NCI-H446 treated with DMSO at 0.1 percent for 48 hours (cell line): ENCODE measurements around the gene WDR36.

ENCODE experiments used
- DNase-seq: peaks from one replicate; lab custom pipeline; 2025; lab: John Stamatoyannopoulos, UW

WDR36 gene

GRCh38 chr5:111092062-111092853, at the start of gene WDR36:
TSS of gene WDR36 (plus strand) at chr5:111092348. CDS start at chr5:111092457, 109 bp downstream.
- DNase-seq, result peak; percentile 88

GRCh38 chr5:111043712-111044506, 48.2 kb upstream of the WDR36 start:
- DNase-seq, result no peak

- DNase-seq, result no peak
Observed at GRCh38 chr5:111058064-111058463, 34.1 kb upstream of the WDR36 start.

GRCh38 chr5:111060169-111060568, 32.0 kb upstream of the WDR36 start:
- no peak for DNase-seq

GRCh38 chr5:111061618-111062017, 30.5 kb upstream of the WDR36 start:
- DNase-seq, result no peak

GRCh38 chr5:111063709-111064322, 28.3 kb upstream of the WDR36 start:
- DNase-seq, result no peak

- no peak for DNase-seq
Observed at GRCh38 chr5:111066261-111066938, 25.7 kb upstream of the WDR36 start.

GRCh38 chr5:111068213-111068612, 23.9 kb upstream of the WDR36 start:
- DNase-seq, result no peak

GRCh38 chr5:111069839-111070238, 22.3 kb upstream of the WDR36 start:
- no peak for DNase-seq

- DNase-seq, result no peak
Observed at GRCh38 chr5:111070272-111071134, 21.6 kb upstream of the WDR36 start.

- DNase-seq, result no peak
Observed at GRCh38 chr5:111071413-111071812, 20.7 kb upstream of the WDR36 start, which contains the start of gene TSLP. TSS of gene TSLP (plus strand) at chr5:111071713. CDS start at chr5:111071891, 178 bp downstream.

GRCh38 chr5:111072949-111073682, 19.0 kb upstream of the WDR36 start:
- peak; percentile 30 for DNase-seq

GRCh38 chr5:111074244-111074643, 17.9 kb upstream of the WDR36 start:
- no peak for DNase-seq

- DNase-seq, result no peak
Observed at GRCh38 chr5:111075520-111075919, 16.6 kb upstream of the WDR36 start.

GRCh38 chr5:111076091-111076490, 16.1 kb upstream of the WDR36 start:
- DNase-seq, result no peak

- no peak for DNase-seq
Observed at GRCh38 chr5:111077678-111078077, 14.5 kb upstream of the WDR36 start.

- DNase-seq, result no peak
Observed at GRCh38 chr5:111079846-111080245, 12.3 kb upstream of the WDR36 start.

GRCh38 chr5:111083323-111083722, 8.8 kb upstream of the WDR36 start:
- DNase-seq, result no peak

- no peak for DNase-seq
Observed at GRCh38 chr5:111095982-111096381, 3.8 kb downstream of the WDR36 start.

- no peak for DNase-seq
Observed at GRCh38 chr5:111099058-111099778, 7.1 kb downstream of the WDR36 start.
